Keratinocyte (primary cell): ENCODE results near the gene FGFR2. TPM values are rescaled to one million over a fixed set of nuclear protein-coding genes. Genes with fewer than 3 reads are reported as not detected.

Experiments used
- DNase-seq: peaks from one replicate; pipeline ENCODE4 v3.0.0-alpha.2; 2011; ENCODE audit warnings: low read depth, missing footprints, low spot score
- FAIRE-seq: peaks from 2 replicates; lab custom pipeline; 2011; peaks lifted over from hg19 to GRCh38; lab: Jason Lieb, UNC
- H2AFZ ChIP-seq: 2 replicates; pipeline ENCODE4 v1.6.0; 2012; ENCODE audit warnings: low read length, control low read depth, inconsistent platforms; ENCODE audit not compliant: control insufficient read depth
- H3K27ac ChIP-seq: 2 replicates; pipeline ENCODE4 v1.5.1; 2011; ENCODE audit warnings: low read length; ENCODE audit not compliant: control insufficient read depth, insufficient read depth
- H3K27me3 ChIP-seq: 3 replicates; pipeline ENCODE4 v1.6.0; 2011; ENCODE audit warnings: low read length; ENCODE audit not compliant: control insufficient read depth, insufficient read depth; ENCODE audit errors: extremely low read depth
- H3K36me3 ChIP-seq, 2 experiments: 2 replicates in 1 of 2; 3 replicates in 1 of 2; pipeline ENCODE4 v1.5.1; 2011; ENCODE audit warnings: low read length in 2 of 2, mild to moderate bottlenecking in 1 of 2; ENCODE audit not compliant: control insufficient read depth in 2 of 2, insufficient read depth in 2 of 2; ENCODE audit errors: extremely low read depth in 1 of 2
- H3K4me1 ChIP-seq: 3 replicates; pipeline ENCODE4 v1.5.1; 2011; ENCODE audit warnings: low read length; ENCODE audit not compliant: control insufficient read depth, insufficient read depth; ENCODE audit errors: extremely low read depth
- H3K4me2 ChIP-seq: 3 replicates; pipeline ENCODE4 v1.6.0; 2011; ENCODE audit warnings: low read depth, low read length; ENCODE audit not compliant: control insufficient read depth, insufficient read depth; ENCODE audit errors: extremely low read depth
- H3K4me3 ChIP-seq, 3 experiments: fragments of 200-600 bp in 1 of 3; sonication (generic) in 1 of 3; 2 replicates in 2 of 3; 3 replicates in 1 of 3; pipeline ENCODE4 v1.5.1; 2011 to 2016; ENCODE audit warnings: low read length in 3 of 3, mild to moderate bottlenecking in 3 of 3, control low read depth in 2 of 3, inconsistent platforms in 1 of 3, low read depth in 1 of 3, mixed read lengths in 1 of 3, mixed run types in 1 of 3, moderate library complexity in 1 of 3; ENCODE audit not compliant: control insufficient read depth in 2 of 3, insufficient read depth in 2 of 3; ENCODE audit errors: extremely low read depth in 1 of 3
- H3K79me2 ChIP-seq: 2 replicates; pipeline ENCODE4 v1.6.0; 2012; ENCODE audit warnings: low read length; ENCODE audit not compliant: control insufficient read depth, insufficient read depth
- H3K9ac ChIP-seq: 3 replicates; pipeline ENCODE4 v1.6.0; 2011; ENCODE audit warnings: low read length; ENCODE audit not compliant: control insufficient read depth, insufficient read depth; ENCODE audit errors: extremely low read depth
- H3K9me1 ChIP-seq: 3 replicates; pipeline ENCODE4 v1.6.0; 2011; ENCODE audit warnings: low read length; ENCODE audit not compliant: control insufficient read depth, insufficient read depth; ENCODE audit errors: extremely low read depth
- H3K9me3 ChIP-seq: 2 replicates; pipeline ENCODE4 v1.5.1; 2012; ENCODE audit warnings: low read depth, low read length; ENCODE audit not compliant: control insufficient read depth
- H4K20me1 ChIP-seq: 3 replicates; pipeline ENCODE4 v1.6.0; 2011; ENCODE audit warnings: low read length; ENCODE audit not compliant: control insufficient read depth, insufficient read depth; ENCODE audit errors: extremely low read depth
- CTCF ChIP-seq, 3 experiments: IDR thresholded peaks in 1 of 3; conservative IDR thresholded peaks in 1 of 3; optimal IDR thresholded peaks in 1 of 3; 2 replicates in 2 of 3; 3 replicates in 1 of 3; pipeline versions ENCODE3 to v1.5.1; 2011; ENCODE audit warnings: low read length in 3 of 3, mild to moderate bottlenecking in 3 of 3, moderate library complexity in 2 of 3, control low read depth in 1 of 3, inconsistent platforms in 1 of 3; ENCODE audit not compliant: insufficient read depth in 2 of 3; ENCODE audit errors: extremely low read depth in 1 of 3
- EZH2 ChIP-seq: IDR thresholded peaks from one replicate; pipeline ENCODE4 v1.6.1; 2012; ENCODE audit warnings: inconsistent platforms, mild to moderate bottlenecking, low read length, moderate library complexity
- dilution Hi-C: fragments of 300-500 bp; cut with MboI; formaldehyde crosslinking; loops from one replicate; pipeline ENCODE4 v1.7.0; 2020; ENCODE audit warnings: low sequenced_read_pairs; ENCODE audit not compliant: extremely low pct_ligation_motif_present
- polyA plus RNA-seq, 5 experiments: library from polyadenylated mRNA; depleted of rRNA in 3 of 5; stranded (reverse) in 3 of 5; stranded (forward) in 1 of 5; unstranded in 1 of 5; fragments of >200 nt; gene quantifications; 1 replicate in 1 of 5; 2 replicates in 3 of 5; 3 replicates in 1 of 5; pipeline versions ENCODE4 v1.2.1 to v1.2.3, GENCODE V29; 2011 to 2012; ENCODE audit warnings: missing spikeins in 2 of 5, low read depth in 1 of 5, low replicate concordance in 1 of 5

FGFR2 gene
- polyA plus RNA-seq, 1 donor (not counting 4 experiments of a cell fraction or from before 2014, with no cell fraction given): 20.6 TPM

- FAIRE-seq: peak; percentile 66
- Histone ChIP-seq H3K4me1 (peaks cover 71% of the 10 kb centered on the region), H4K20me1 (no peaks in the 10 kb centered on the region), H3K4me3 (peak overlapping the region in 2 of 3 experiments; percentile 57 to 69), H3K27me3 (no peaks in the 10 kb centered on the region), H2AFZ (no peak overlapping the region), H3K36me3 (no peaks in the 10 kb centered on the region), H3K27ac (peak overlapping the region; percentile 92), H3K9me3 (no peaks in the 10 kb centered on the region), H3K9me1 (no peaks in the 10 kb centered on the region), H3K4me2 (peak overlapping the region; percentile 98), H3K9ac (peak overlapping the region; percentile 88), H3K79me2 (peaks cover 83% of the 10 kb centered on the region)
- no peak for DNase-seq
- TF ChIP-seq CTCF (optimal IDR thresholded peaks at IDR 0.05 in 1 of 3, IDR thresholded peaks at IDR 0.05 in 1 of 3, conservative IDR thresholded peaks at IDR 0.05 in 1 of 3; ENCODE audit: extremely low read depth in 1 of 3, insufficient read depth in 2 of 3, low read length in 3 of 3): no peak
- no peak for TF ChIP-seq EZH2
- dilution Hi-C loops: no loop called here
These were observed 4.8 kb downstream of the FGFR2 start for GRCh38 chr10:121593281-121594075.

- Histone ChIP-seq H3K9ac (peak overlapping the region; percentile 88), H3K4me1 (peaks cover 71% of the 10 kb centered on the region), H3K4me2 (peak overlapping the region; percentile 98), H3K9me3 (no peaks in the 10 kb centered on the region), H3K4me3 (peak overlapping the region in 2 of 3 experiments; percentile 57 to 58), H3K79me2 (peaks cover 90% of the 10 kb centered on the region), H3K9me1 (no peaks in the 10 kb centered on the region), H4K20me1 (no peaks in the 10 kb centered on the region), H3K36me3 (no peaks in the 10 kb centered on the region), H3K27ac (peak overlapping the region; percentile 92), H3K27me3 (no peaks in the 10 kb centered on the region), H2AFZ (peak overlapping the region; percentile 44)
- TF ChIP-seq CTCF (optimal IDR thresholded peaks at IDR 0.05 in 1 of 3, IDR thresholded peaks at IDR 0.05 in 1 of 3, conservative IDR thresholded peaks at IDR 0.05 in 1 of 3; ENCODE audit: extremely low read depth in 1 of 3, insufficient read depth in 2 of 3, low read length in 3 of 3) (peak; percentile 48 to 77 (median 58)), EZH2 (no peak)
- FAIRE-seq (peak; percentile 84), DNase-seq (no peak)
- dilution Hi-C loops: no loop called here
These were observed 5.9 kb downstream of the FGFR2 start for GRCh38 chr10:121592155-121592890.
